Tibial nerve (tissue), 4 donors: Measurements from ENCODE around the gene PDCD6IP. TPM values are rescaled to one million over a fixed set of nuclear protein-coding genes. Genes with fewer than 3 reads are reported as not detected.
"Not testable (repeated sequence)": the region's sequence is repeated elsewhere in the genome, so short reads cannot be mapped to it uniquely, and the experiment has no call there.

Source experiments
- DNase-seq, 2 donors: peaks; one replicate each; pipeline ENCODE4 v3.0.0-alpha.2; 2019; ENCODE audit warnings: low spot score in 2 of 2
- H3K27ac ChIP-seq, 4 donors: fragments of 200-600 bp; sonication (generic) in 3 of 4; one replicate each; pipeline ENCODE4 v1.5.1; 2017 to 2019; ENCODE audit warnings: mild to moderate bottlenecking in 1 of 4
- H3K27me3 ChIP-seq, 2 donors: fragments of 200-600 bp; sonication (generic) in 1 of 2; one replicate each; pipeline versions ENCODE4 v1.5.1 to v1.6.0; 2017 to 2019
- H3K36me3 ChIP-seq, 3 donors: fragments of 200-600 bp; sonication (generic); one replicate each; pipeline ENCODE4 v1.5.1; 2018 to 2019
- H3K4me1 ChIP-seq, 4 donors: fragments of 200-600 bp; sonication (generic) in 3 of 4; one replicate each; pipeline ENCODE4 v1.5.1; 2017 to 2019
- H3K4me3 ChIP-seq, 4 donors: fragments of 200-600 bp; sonication (generic) in 3 of 4; one replicate each; pipeline ENCODE4 v1.5.1; 2017 to 2019; ENCODE audit warnings: mild to moderate bottlenecking in 1 of 4, moderate library complexity in 1 of 4
- H3K9me3 ChIP-seq, 4 donors: fragments of 200-600 bp; sonication (generic) in 3 of 4; one replicate each; pipeline ENCODE4 v1.5.1; 2017 to 2019
- EP300 ChIP-seq, 2 donors: sonication (generic); formaldehyde crosslinking; IDR thresholded peaks; one replicate each; pipeline ENCODE4 v1.6.1; 2017; ENCODE audit warnings: antibody characterized with exemption in 2 of 2, mild to moderate bottlenecking in 1 of 2
- POLR2A ChIP-seq, 2 donors: fragments of 450-650 bp; IDR thresholded peaks; one replicate each; pipeline ENCODE4 v1.6.1; 2017; ENCODE audit warnings: antibody characterized with exemption in 2 of 2, mild to moderate bottlenecking in 2 of 2, moderate library complexity in 2 of 2
- WGBS, 2 donors: methylation state at CpG; one replicate each; pipeline ENCODE4 v1.1.5; 2018; 5-methylcytosine and 5-hydroxymethylcytosine counted together
- total RNA-seq, 4 donors: library from RNA; depleted of rRNA; stranded (reverse); fragments of >200 nt; gene quantifications; one replicate each; pipeline ENCODE4 v1.1.0, GENCODE V29; 2016
- TF ChIP-seq, protein P1 (sequence below), 5 experiments: fragments of 200-600 bp in 3 of 5; fragments of 450-650 bp in 2 of 5; sonication (generic) in 3 of 5; IDR thresholded peaks; one replicate each; pipeline ENCODE4 v1.5.1; 2016 to 2019; ENCODE audit warnings: antibody characterized with exemption in 5 of 5, mild to moderate bottlenecking in 3 of 5, moderate library complexity in 2 of 5

PDCD6IP gene
- total RNA-seq, 4 donors from 2014 or later = 151 to 436 (median 259) TPM

DNA sequence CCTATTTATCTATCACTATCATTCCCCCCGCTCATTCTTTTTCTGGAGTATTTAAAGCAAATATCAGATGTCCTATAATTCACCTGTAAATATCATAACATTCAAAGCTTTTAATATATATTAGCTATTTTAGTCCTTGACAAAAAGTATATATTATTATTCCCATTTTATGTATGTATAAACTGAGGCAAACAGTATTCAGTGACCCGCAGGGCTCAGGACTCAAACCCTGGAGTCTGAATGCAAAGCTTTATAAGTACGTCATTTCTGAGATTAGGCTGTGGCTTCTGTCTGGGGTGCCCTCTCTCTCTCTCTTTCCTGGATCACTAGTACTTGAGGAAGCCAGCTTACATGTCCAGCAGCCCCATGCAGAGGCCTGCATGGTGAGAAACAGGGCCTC, 20.4 kb upstream of the PDCD6IP start:
- TF ChIP-seq, protein P1, sequence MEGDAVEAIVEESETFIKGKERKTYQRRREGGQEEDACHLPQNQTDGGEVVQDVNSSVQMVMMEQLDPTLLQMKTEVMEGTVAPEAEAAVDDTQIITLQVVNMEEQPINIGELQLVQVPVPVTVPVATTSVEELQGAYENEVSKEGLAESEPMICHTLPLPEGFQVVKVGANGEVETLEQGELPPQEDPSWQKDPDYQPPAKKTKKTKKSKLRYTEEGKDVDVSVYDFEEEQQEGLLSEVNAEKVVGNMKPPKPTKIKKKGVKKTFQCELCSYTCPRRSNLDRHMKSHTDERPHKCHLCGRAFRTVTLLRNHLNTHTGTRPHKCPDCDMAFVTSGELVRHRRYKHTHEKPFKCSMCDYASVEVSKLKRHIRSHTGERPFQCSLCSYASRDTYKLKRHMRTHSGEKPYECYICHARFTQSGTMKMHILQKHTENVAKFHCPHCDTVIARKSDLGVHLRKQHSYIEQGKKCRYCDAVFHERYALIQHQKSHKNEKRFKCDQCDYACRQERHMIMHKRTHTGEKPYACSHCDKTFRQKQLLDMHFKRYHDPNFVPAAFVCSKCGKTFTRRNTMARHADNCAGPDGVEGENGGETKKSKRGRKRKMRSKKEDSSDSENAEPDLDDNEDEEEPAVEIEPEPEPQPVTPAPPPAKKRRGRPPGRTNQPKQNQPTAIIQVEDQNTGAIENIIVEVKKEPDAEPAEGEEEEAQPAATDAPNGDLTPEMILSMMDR (IDR thresholded peaks at IDR 0.05) = no peak
- no peak for TF ChIP-seq EP300 (IDR thresholded peaks at IDR 0.05)
- no peaks in the 10 kb centered on the region for H3K27me3 ChIP-seq
- H3K4me3 ChIP-seq = no peak overlapping the region
- H3K27ac ChIP-seq = no peak overlapping the region
- WGBS, 2 donors = 91 to 94% methylated on average over 3 of the region's 3 CpGs
- no peaks in the 10 kb centered on the region for H3K4me1 ChIP-seq
- H3K36me3 ChIP-seq = no peaks in the 10 kb centered on the region
- H3K9me3 ChIP-seq = no peaks in the 10 kb centered on the region
- DNase-seq = no peak

DNA sequence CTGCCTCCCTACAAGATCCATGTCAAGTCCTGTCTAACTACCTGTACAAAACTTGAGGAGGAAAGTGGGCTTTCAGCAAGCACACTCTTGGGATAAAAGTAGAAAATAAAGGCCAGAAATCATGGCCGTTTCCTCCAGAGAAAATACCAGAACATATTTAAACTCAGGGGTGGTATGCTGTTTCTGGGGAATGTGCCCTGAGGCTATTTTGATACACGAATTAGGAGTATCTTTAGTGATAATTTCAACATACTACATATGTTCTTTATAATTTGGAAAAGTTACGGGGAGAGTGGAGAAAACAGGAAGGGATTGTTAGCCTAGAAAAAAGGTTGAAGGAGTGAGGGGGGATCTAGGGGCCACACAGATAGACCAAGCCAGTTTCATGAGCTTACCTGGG, 18.7 kb upstream of the PDCD6IP start:
- Histone ChIP-seq H3K4me1 (no peaks in the 10 kb centered on the region), H3K4me3 (no peak overlapping the region), H3K27ac (no peak overlapping the region), H3K36me3 (no peaks in the 10 kb centered on the region), H3K27me3 (no peaks in the 10 kb centered on the region), H3K9me3 (no peaks in the 10 kb centered on the region)
- DNase-seq = no peak
- no peak for TF ChIP-seq POLR2A (IDR thresholded peaks at IDR 0.05)
- TF ChIP-seq, protein P1 (IDR thresholded peaks at IDR 0.05) = no peak
- no peak for TF ChIP-seq EP300 (IDR thresholded peaks at IDR 0.05)
- WGBS, 2 donors = 47 to 53% methylated on average over 3 of the region's 3 CpGs

DNA sequence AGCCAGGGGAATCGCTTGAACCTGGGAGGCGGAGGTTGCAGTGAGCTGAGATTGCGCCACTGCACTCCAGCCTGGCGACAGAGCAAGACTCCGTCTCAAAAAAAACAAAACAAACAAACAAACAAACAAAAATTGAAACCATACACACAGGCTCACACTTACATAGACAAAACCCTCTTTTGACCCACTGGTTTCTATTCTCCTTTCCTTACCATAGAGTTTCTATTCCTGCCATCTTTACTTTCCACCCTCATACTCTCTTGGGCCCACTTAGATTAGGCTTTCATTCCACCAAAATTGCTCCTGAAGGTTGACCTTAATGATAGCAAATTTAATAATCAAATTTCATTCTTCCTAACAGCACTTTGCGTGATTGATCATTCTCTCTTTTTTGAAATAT, 17.0 kb upstream of the PDCD6IP start:
- H3K4me3 ChIP-seq, H3K27me3 ChIP-seq, H3K36me3 ChIP-seq, H3K27ac ChIP-seq, H3K4me1 ChIP-seq, DNase-seq, H3K9me3 ChIP-seq: not testable (repeated sequence)
- 92 to 95% methylated on average over 6 of the region's 6 CpGs for WGBS, 2 donors

DNA sequence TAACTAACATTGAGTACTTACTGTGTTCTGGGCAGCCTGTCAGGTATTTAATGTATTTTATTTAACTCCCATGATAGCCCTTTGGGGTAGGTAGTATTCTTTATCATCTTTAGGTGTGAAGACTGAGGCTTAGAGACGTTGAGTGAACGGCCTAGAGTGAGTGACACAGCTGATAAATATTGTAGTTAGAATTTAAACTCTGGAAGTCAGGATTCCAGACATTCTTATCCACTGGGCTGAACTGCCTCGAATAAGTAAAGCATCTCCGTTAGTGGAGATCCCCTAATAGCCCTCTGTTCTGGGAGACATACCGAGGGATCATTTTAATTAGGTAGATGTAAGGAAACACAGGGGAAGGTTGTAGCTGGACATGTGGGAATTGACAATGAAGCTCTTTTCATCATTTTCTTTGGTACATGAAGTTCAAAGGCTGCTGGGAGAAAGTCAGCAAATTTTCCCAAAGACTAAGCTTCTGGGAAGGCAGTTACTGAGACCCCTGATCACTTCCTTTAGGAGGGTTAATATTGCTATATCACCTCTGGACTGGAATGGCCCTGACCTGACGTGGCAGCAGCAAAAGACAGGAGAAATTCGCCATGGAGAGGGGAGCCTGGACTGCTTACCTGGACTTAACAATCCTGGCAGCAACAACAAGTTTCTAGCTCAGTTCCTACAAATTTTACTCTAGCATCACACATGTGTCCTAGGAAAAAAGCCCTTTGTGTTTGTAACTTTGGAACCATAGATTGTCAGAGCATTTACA, 11.7 kb upstream of the PDCD6IP start:
- no peaks in the 10 kb centered on the region for H3K9me3 ChIP-seq
- peak overlapping the region in 1 of 4 donors; percentile 35 for H3K4me3 ChIP-seq
- peaks cover 0 to 4% (median 2%) of the 10 kb centered on the region in 4 donors for H3K4me1 ChIP-seq
- H3K27me3 ChIP-seq = no peaks in the 10 kb centered on the region
- WGBS, 2 donors = 56 to 60% methylated on average over 7 of the region's 7 CpGs
- H3K36me3 ChIP-seq = no peaks in the 10 kb centered on the region
- H3K27ac ChIP-seq = no peak overlapping the region
- no peak for DNase-seq
- TF ChIP-seq, protein P1 (IDR thresholded peaks at IDR 0.05) = no peak
- no peak for TF ChIP-seq POLR2A (IDR thresholded peaks at IDR 0.05)
- no peak for TF ChIP-seq EP300 (IDR thresholded peaks at IDR 0.05)

DNA sequence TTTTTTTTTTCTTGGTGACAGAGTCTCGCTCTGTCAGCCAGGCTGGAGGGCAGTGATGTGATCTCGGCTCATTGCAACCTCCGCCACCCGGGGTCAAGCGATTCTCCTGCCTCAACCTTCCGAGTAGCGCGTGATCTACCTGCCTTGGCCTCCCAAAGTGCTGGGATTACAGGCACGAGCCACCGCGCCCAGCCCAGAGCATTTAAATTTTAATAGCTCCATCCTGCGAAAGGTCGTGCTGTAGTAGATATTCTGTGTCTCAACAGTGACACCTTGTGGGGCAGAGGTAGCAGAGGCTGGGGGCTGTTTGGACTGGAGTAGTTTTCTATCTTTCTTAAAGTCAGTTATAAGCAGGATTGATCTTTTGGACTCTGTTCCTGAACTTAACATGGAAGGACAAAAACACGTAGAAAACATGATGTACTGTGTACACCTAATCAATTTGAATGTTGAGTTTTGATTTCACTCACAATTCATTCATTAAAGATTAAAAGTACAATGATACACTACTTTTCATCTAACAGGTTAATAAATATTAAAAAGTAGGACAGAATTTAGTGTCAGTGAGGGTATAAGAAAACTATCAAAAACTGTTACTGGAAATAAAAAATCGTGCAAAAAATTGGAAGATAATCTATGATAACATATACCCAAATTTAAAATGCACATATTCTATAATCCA, 11.0 kb upstream of the PDCD6IP start:
- peaks cover 0 to 4% (median 2%) of the 10 kb centered on the region in 4 donors for H3K4me1 ChIP-seq
- H3K36me3 ChIP-seq = no peaks in the 10 kb centered on the region
- no peak for TF ChIP-seq POLR2A (IDR thresholded peaks at IDR 0.05)
- TF ChIP-seq, protein P1 (IDR thresholded peaks at IDR 0.05) = peak; percentile 62 to 72 (median 68)
- DNase-seq = peak; percentile 18 to 68
- 6 to 7% methylated on average over 15 of the region's 15 CpGs for WGBS, 2 donors
- peak overlapping the region in 1 of 4 donors; percentile 35 for H3K4me3 ChIP-seq
- no peaks in the 10 kb centered on the region for H3K9me3 ChIP-seq
- no peak overlapping the region for H3K27ac ChIP-seq
- no peaks in the 10 kb centered on the region for H3K27me3 ChIP-seq
